Upper lobe of left lung (tissue), 6 donors: Measurements from ENCODE around the gene ZNF334. TPM values are rescaled to one million over a fixed set of nuclear protein-coding genes. Genes with fewer than 3 reads are reported as not detected.

Experiments
- ATAC-seq, 2 donors: fragments of 200-7000 bp; cut with Tn5 transposase; one replicate each; pipeline ENCODE4 v1.9.1; 2022; ENCODE audit warnings: mild to moderate bottlenecking in 2 of 2, moderate library complexity in 2 of 2; ENCODE audit not compliant: low FRiP score in 2 of 2
- DNase-seq, 2 donors: peaks; one replicate each; pipeline ENCODE4 v3.0.0-alpha.2; 2019 to 2020
- H3K27ac ChIP-seq, 4 donors: fragments of 200-600 bp; sonication (generic); one replicate each; pipeline ENCODE4 v1.5.1; 2016 to 2019
- H3K27me3 ChIP-seq, 4 donors: fragments of 200-600 bp; sonication (generic); one replicate each; pipeline ENCODE4 v1.5.1; 2017 to 2019
- H3K36me3 ChIP-seq, 4 donors: fragments of 200-600 bp; sonication (generic); one replicate each; pipeline ENCODE4 v1.5.1; 2016 to 2019
- H3K4me1 ChIP-seq, 4 donors: fragments of 200-600 bp; sonication (generic); one replicate each; pipeline ENCODE4 v1.5.1; 2018 to 2019
- H3K4me3 ChIP-seq, 4 donors: fragments of 200-600 bp; sonication (generic); one replicate each; pipeline ENCODE4 v1.5.1; 2017 to 2019; ENCODE audit warnings: mild to moderate bottlenecking in 2 of 4, moderate library complexity in 1 of 4
- H3K9me3 ChIP-seq, 4 donors: fragments of 200-600 bp; sonication (generic); one replicate each; pipeline ENCODE4 v1.5.1; 2018 to 2019
- EP300 ChIP-seq, 4 donors: sonication (generic); formaldehyde crosslinking; IDR thresholded peaks; one replicate each; pipeline ENCODE4 v1.5.1; 2017; ENCODE audit warnings: antibody characterized with exemption in 4 of 4, control low read depth in 2 of 4
- POLR2A ChIP-seq, 4 donors: fragments of 450-650 bp; IDR thresholded peaks; one replicate each; pipeline ENCODE4 v1.5.1; 2016 to 2017; ENCODE audit warnings: antibody characterized with exemption in 4 of 4, mild to moderate bottlenecking in 2 of 4
- POLR2AphosphoS5 ChIP-seq, 2 donors: sonication (generic); formaldehyde crosslinking; IDR thresholded peaks; one replicate each; pipeline ENCODE4 v1.5.1; 2017; ENCODE audit warnings: antibody characterized with exemption in 2 of 2
- WGBS, 2 donors: methylation state at CpG; one replicate each; pipeline ENCODE4 v1.1.5; 2017 to 2018; 5-methylcytosine and 5-hydroxymethylcytosine counted together
- total RNA-seq, 6 donors: library from RNA; depleted of rRNA in 4 of 6; stranded (reverse); fragments of >200 nt in 4 of 6; gene quantifications; one replicate each; pipeline versions ENCODE4 v1.1.0 to v1.2.1, GENCODE V29; 2016 to 2021
- TF ChIP-seq, protein P1 (sequence below), 6 experiments: fragments of 450-650 bp in 4 of 6; fragments of 200-600 bp in 2 of 6; sonication (generic) in 2 of 6; IDR thresholded peaks; one replicate each; pipeline ENCODE4 v1.5.1; 2016 to 2019; ENCODE audit warnings: antibody characterized with exemption in 6 of 6
- donor health status: DM: no; HTN: no; CAD: no; lungs with moderate emphysema.
- donor health status: DM: no; HTN: yes; CAD: no; lungs with severe emphysema.

Gene ZNF334
- total RNA-seq, 6 donors from 2014 or later = 1.9 to 27.2 (median 5.2) TPM

DNA sequence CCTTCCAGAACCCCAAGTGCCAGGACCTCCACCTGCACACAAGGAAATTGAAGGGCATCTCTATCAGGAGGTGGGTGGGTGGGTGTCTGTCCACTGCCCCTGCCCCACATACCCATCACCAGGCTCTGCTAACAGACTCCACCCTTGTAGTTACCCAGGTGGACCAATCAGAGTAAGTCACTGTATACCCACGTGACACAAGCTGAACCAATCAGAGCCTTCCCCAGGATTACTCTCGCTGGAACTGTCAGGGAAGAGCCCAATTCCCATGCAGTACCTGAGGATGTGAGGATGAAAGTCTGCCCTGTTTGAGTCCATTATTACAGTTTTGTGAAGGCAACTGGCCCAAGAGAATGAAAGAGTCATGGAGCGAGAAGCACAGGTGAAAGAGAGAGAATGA, 32.9 kb upstream of the ZNF334 start:
- WGBS, 2 donors = 89% methylated on average over 3 of the region's 3 CpGs
- TF ChIP-seq, protein P1, sequence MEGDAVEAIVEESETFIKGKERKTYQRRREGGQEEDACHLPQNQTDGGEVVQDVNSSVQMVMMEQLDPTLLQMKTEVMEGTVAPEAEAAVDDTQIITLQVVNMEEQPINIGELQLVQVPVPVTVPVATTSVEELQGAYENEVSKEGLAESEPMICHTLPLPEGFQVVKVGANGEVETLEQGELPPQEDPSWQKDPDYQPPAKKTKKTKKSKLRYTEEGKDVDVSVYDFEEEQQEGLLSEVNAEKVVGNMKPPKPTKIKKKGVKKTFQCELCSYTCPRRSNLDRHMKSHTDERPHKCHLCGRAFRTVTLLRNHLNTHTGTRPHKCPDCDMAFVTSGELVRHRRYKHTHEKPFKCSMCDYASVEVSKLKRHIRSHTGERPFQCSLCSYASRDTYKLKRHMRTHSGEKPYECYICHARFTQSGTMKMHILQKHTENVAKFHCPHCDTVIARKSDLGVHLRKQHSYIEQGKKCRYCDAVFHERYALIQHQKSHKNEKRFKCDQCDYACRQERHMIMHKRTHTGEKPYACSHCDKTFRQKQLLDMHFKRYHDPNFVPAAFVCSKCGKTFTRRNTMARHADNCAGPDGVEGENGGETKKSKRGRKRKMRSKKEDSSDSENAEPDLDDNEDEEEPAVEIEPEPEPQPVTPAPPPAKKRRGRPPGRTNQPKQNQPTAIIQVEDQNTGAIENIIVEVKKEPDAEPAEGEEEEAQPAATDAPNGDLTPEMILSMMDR (IDR thresholded peaks at IDR 0.05) = no peak
- TF ChIP-seq POLR2A (IDR thresholded peaks at IDR 0.05) = no peak
- no peak for TF ChIP-seq EP300 (IDR thresholded peaks at IDR 0.05)
- no peak for TF ChIP-seq POLR2AphosphoS5 (IDR thresholded peaks at IDR 0.05)
- Histone ChIP-seq H3K27me3 (no peaks in the 10 kb centered on the region), H3K4me1 (peaks cover 0 to 12% (median 5%) of the 10 kb centered on the region in 4 donors), H3K36me3 (no peaks in the 10 kb centered on the region), H3K27ac (no peak overlapping the region), H3K9me3 (no peaks in the 10 kb centered on the region), H3K4me3 (no peak overlapping the region)
- DNase-seq (no peak), ATAC-seq (no peak)

DNA sequence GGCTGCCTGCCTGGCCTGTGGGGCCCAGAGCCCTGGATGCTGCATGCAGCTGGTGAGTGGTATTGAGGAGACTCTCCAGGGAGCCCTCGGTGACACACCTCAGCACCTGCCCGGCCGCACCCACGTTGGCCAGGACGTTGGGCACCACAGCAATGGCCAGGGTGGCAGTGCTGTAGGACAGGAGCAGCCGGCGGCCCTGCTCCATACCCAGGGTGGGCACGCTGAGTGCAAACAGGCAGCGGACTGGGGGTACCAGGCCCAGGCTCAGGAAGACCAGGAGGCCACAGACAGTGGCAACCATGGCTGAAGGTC, 32.4 kb upstream of the ZNF334 start:
- ATAC-seq = peak in 1 of 2 donors; percentile 19
- peak in 1 of 2 donors; percentile 73 for DNase-seq
- no peak overlapping the region for H3K27ac ChIP-seq
- H3K4me3 ChIP-seq = no peak overlapping the region
- H3K4me1 ChIP-seq = peaks cover 0 to 12% (median 5%) of the 10 kb centered on the region in 4 donors
- H3K36me3 ChIP-seq = no peaks in the 10 kb centered on the region
- no peak for TF ChIP-seq EP300 (IDR thresholded peaks at IDR 0.05)
- no peak for TF ChIP-seq POLR2AphosphoS5 (IDR thresholded peaks at IDR 0.05)
- TF ChIP-seq, protein P1 (IDR thresholded peaks at IDR 0.05) = no peak
- no peak for TF ChIP-seq POLR2A (IDR thresholded peaks at IDR 0.05)
- WGBS, 2 donors = 86% methylated on average over 9 of the region's 9 CpGs; no CpG with 5 or more reads in 1 of the 2 donors
- no peaks in the 10 kb centered on the region for H3K9me3 ChIP-seq
- H3K27me3 ChIP-seq = no peaks in the 10 kb centered on the region

GRCh38 chr20:46545077-46545826, 31.9 kb upstream of the ZNF334 start:
- WGBS, 2 donors = 43 to 75% methylated on average over 7 to 11 of the region's 14 CpGs
- ATAC-seq = peak; percentile 12 to 35

GRCh38 chr20:46544576-46544975, 31.2 kb upstream of the ZNF334 start:
- H3K36me3 ChIP-seq = no peaks in the 10 kb centered on the region
- no peak overlapping the region for H3K27ac ChIP-seq
- no peaks in the 10 kb centered on the region for H3K27me3 ChIP-seq
- TF ChIP-seq POLR2AphosphoS5 (IDR thresholded peaks at IDR 0.05) = no peak
- no peak for TF ChIP-seq POLR2A (IDR thresholded peaks at IDR 0.05)
- TF ChIP-seq EP300 (IDR thresholded peaks at IDR 0.05) = no peak
- TF ChIP-seq, protein P1 (IDR thresholded peaks at IDR 0.05) = no peak
- DNase-seq (no peak), ATAC-seq (no peak)
- H3K9me3 ChIP-seq = no peaks in the 10 kb centered on the region
- H3K4me1 ChIP-seq = peaks cover 0 to 12% (median 5%) of the 10 kb centered on the region in 4 donors
- H3K4me3 ChIP-seq = no peak overlapping the region
- WGBS, 2 donors = 90 to 93% methylated on average over 3 of the region's 3 CpGs

More at GRCh38 chr20:46545077-46545826, 31.9 kb upstream of the ZNF334 start:
- DNase-seq = peak in 1 of 2 donors; percentile 61
- TF ChIP-seq POLR2A (IDR thresholded peaks at IDR 0.05) (no peak), POLR2AphosphoS5 (IDR thresholded peaks at IDR 0.05) (no peak), EP300 (IDR thresholded peaks at IDR 0.05) (no peak)
- TF ChIP-seq, protein P1 (IDR thresholded peaks at IDR 0.05) = no peak
- Histone ChIP-seq H3K27me3 (no peaks in the 10 kb centered on the region), H3K4me3 (no peak overlapping the region), H3K27ac (no peak overlapping the region), H3K36me3 (no peaks in the 10 kb centered on the region), H3K4me1 (peaks cover 0 to 12% (median 5%) of the 10 kb centered on the region in 4 donors), H3K9me3 (no peaks in the 10 kb centered on the region)

- H3K4me1 ChIP-seq = peaks cover 0 to 12% (median 5%) of the 10 kb centered on the region in 4 donors
- 15 to 35% methylated on average over 1 of the region's 1 CpG for WGBS, 2 donors
- H3K4me3 ChIP-seq = no peak overlapping the region
- TF ChIP-seq POLR2AphosphoS5 (IDR thresholded peaks at IDR 0.05) (no peak), POLR2A (IDR thresholded peaks at IDR 0.05) (no peak), EP300 (IDR thresholded peaks at IDR 0.05) (no peak)
- TF ChIP-seq, protein P1 (IDR thresholded peaks at IDR 0.05) = no peak
- H3K27me3 ChIP-seq = no peaks in the 10 kb centered on the region
- DNase-seq (no peak), ATAC-seq (no peak)
- H3K27ac ChIP-seq = no peak overlapping the region
- H3K36me3 ChIP-seq = no peaks in the 10 kb centered on the region
- no peaks in the 10 kb centered on the region for H3K9me3 ChIP-seq
Measured at GRCh38 chr20:46543959-46544358, 30.6 kb upstream of the ZNF334 start.
